NCI-H526 (cell line): ENCODE results near the gene OMG.
"Not testable (repeated sequence)": the region's sequence is repeated elsewhere in the genome, so short reads cannot be mapped to it uniquely, and the experiment has no call there.

Experiments
- DNase-seq, 2 experiments: peaks; one replicate each; lab custom pipeline; 2025; lab: John Stamatoyannopoulos, UW

OMG gene

GRCh38 chr17:31262923-31263322, 34.1 kb downstream of the OMG start:
- DNase-seq: not testable (repeated sequence)

- DNase-seq: no peak
Observed at GRCh38 chr17:31261601-31262000, 35.4 kb downstream of the OMG start.

- DNase-seq: no peak
Observed at GRCh38 chr17:31260151-31260550, 36.9 kb downstream of the OMG start.

- no peak for DNase-seq
Observed at GRCh38 chr17:31256936-31257335, 40.1 kb downstream of the OMG start.

GRCh38 chr17:31254654-31255053, 42.4 kb downstream of the OMG start:
- no peak for DNase-seq

- no peak for DNase-seq
Observed at GRCh38 chr17:31252741-31253140, 44.3 kb downstream of the OMG start.

- no peak for DNase-seq
Observed at GRCh38 chr17:31251970-31252328, 45.1 kb downstream of the OMG start.

- DNase-seq: no peak
Observed at GRCh38 chr17:31251105-31251969, 45.7 kb downstream of the OMG start.

- DNase-seq: no peak
Observed at GRCh38 chr17:31250229-31250628, 46.8 kb downstream of the OMG start.

DNA sequence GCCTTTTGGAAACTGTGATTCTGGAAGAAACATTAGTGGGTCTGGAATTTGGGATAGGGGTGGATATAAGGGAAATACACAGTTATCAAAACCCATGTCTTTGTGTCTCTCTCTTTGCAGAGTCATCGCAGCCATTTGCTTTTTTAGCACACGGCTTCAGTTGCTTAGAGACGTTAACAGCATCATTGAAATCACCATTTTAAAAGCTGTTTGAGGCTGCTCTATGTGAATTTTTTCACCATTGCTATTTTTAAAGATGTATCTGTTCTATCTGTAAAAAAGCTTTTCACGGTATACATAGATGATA, 47.3 kb downstream of the OMG start:
- DNase-seq: no peak

GRCh38 chr17:31248986-31249834, 47.8 kb downstream of the OMG start:
- DNase-seq: no peak
